GM19397 (cell line): ENCODE data around the gene GPX2.

Source experiments
- ATAC-seq: cut with Tn5 transposase; IDR thresholded peaks from one replicate; pipeline ENCODE4 v1.9.1; 2021; ENCODE audit warnings: mild to moderate bottlenecking, moderate library complexity; ENCODE audit not compliant: unreplicated experiment

Gene GPX2

GRCh38 chr14:64940336-64940910 lies 2.1 kb downstream of the GPX2 start:
- no peak for ATAC-seq

DNA sequence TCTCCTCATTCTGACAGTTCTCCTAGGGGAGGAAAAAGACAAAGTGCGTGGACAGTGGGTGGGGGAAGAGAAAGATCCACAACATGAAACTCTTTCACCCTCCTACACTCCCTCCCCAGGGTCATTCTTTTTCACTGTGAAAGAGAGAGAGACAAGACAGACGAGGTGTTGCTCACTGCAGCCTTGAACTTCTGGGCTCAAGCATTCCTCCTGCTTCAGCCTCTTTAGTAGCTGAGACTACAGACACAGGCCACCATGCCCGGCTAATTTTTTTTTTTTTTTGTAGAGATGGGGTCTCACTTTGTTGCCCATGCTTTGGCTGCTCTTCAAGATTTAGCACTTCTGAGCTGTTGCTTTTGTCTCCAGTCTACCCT lies 2.7 kb downstream of the GPX2 start:
- ATAC-seq = no peak

DNA sequence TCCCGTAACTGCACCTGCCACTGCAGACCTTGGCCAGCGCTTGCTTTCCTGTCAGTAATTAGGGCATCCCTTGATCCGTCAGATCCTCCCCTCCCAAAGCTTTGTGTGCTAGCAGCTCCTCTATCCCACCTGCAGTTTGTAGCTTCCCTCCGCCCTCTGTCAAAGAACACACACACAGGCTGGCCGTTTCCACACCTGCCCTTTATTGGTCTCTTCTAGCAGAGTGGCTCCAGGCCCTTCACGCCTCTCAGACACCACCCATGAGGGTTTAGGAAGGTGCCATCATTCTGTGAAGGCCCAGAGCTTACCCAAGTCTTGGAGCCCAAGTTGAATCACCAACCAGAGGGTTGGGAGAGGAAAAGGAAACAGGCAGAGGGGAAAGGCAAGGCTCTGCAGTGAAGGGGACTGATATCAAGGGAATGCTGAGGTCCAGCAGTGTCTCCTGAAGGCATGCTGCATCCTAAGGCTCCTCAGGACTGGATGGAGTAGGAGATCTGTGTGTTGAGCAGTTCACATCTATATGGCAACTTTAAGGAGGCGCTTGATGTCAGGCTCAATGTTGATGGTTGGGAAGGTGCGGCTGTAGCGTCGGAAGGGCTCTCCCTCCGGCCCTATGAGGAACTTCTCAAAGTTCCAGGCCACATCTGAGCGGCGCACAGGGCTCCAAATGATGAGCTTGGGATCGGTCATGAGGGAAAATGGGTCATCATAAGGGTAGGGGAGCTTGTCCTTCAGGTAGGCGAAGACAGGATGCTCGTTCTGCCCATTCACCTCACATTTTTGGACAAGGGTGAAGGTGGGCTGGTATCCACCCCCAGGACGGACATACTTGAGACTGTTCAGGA lies 3.4 kb downstream of the GPX2 start:
- no peak for ATAC-seq

DNA sequence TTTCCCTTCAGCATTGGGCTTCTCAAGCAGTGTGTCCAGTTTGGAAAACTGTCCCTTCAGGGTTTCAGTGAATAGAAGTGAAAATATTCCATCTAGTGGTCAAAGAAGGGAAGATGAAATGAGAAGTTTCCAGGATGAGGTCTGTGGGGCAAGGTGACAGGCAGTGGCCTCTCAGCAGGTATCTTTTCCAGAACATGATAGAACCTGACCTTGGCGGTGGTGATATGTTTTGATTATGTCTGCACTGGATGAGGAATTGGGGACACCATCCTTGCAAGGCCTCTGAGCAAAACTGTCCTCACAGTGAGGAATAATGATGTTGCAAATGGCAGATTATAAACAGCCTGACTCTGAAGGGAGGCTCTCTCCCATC lies 4.7 kb downstream of the GPX2 start:
- no peak for ATAC-seq

GRCh38 chr14:64937171-64937820 lies 5.2 kb downstream of the GPX2 start:
- ATAC-seq = no peak

DNA sequence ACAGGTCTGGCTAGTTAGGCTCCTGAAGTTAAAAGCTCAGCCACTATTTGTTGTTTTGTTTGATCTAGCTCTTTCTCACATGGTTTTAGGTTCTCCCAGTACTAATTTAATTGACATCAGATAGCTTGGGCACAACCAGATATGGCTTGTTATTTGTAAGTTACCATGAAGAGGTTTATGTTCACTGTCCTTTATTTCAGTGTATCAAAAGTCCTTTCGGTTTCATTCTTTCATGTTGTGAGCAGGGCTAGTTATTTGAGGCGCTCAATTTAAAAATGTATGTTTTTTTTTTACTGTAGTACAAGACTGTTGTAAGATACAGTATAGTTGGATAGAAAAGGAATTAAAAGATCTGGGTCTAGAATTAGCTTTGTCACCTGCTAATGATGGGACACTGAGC lies 7.0 kb downstream of the GPX2 start:
- ATAC-seq = no peak

GRCh38 chr14:64934338-64934929 lies 8.1 kb downstream of the GPX2 start:
- ATAC-seq = no peak

DNA sequence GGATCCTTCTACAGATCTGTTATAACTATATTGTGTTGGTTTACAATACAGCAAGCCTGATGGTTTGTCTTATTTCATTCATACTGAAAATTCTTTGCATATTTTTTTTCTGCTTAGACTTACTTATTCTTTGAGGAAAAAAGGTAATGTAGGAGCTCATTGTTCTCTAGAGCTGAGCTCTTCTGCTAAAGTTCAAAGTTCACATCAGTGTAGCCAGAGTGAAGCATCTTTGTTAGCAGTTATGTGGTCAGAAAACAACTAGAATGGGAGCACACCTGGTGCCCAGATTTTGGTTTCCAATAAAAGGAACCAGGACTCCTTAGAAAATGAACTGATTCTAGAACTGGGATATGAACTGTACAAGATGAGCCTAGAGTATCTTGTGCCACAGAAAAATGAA lies 10.3 kb downstream of the GPX2 start:
- ATAC-seq = no peak

GRCh38 chr14:64931123-64931522 lies 11.4 kb downstream of the GPX2 start:
- ATAC-seq = no peak

- ATAC-seq = no peak
Measured at GRCh38 chr14:64930085-64930843, 12.3 kb downstream of the GPX2 start.

DNA sequence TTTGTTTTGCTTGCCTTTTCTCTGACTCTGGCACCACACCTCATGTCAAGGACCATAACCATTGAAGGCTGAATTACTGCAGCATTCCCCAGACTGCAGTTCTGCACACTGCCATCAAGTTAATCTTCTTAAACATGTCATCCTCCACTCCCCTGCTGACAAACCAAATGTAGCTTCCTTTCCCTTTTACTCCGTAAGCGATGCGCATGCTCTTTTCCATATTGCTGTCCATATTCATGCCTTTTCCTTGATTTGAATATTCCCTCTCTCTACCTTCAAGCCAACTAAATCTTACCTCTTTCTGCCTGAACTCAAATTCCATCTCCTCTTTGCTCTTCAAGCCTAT lies 13.6 kb downstream of the GPX2 start:
- ATAC-seq = no peak

- ATAC-seq = peak; percentile 67
Measured at GRCh38 chr14:64928239-64929013, 14.1 kb downstream of the GPX2 start.

GRCh38 chr14:64927031-64927430 lies 15.5 kb downstream of the GPX2 start:
- ATAC-seq = no peak

GRCh38 chr14:64926398-64926995 lies 16.0 kb downstream of the GPX2 start:
- no peak for ATAC-seq

DNA sequence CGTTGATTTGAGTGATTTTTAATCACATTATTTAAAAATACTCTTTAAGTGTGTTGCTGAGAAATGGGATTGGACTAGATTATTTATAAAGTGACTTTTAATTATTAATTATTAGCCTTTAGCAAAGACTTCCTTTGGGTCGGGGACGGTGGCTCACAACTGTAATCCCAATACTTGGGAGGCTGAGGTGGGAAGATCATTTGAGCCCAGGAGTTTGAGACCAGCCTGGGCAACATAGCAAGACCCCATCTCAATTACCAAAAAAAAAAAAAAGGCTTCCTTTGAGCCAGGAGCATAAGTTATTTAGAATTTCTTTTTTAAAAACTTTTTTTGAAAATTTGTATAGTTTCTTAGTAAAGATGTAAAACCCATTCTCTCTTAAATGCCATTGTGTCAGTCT lies 19.5 kb downstream of the GPX2 start:
- no peak for ATAC-seq

- no peak for ATAC-seq
Measured at GRCh38 chr14:64920465-64920864, 22.1 kb downstream of the GPX2 start.

- no peak for ATAC-seq
Measured at GRCh38 chr14:64919618-64920017, 22.9 kb downstream of the GPX2 start.

DNA sequence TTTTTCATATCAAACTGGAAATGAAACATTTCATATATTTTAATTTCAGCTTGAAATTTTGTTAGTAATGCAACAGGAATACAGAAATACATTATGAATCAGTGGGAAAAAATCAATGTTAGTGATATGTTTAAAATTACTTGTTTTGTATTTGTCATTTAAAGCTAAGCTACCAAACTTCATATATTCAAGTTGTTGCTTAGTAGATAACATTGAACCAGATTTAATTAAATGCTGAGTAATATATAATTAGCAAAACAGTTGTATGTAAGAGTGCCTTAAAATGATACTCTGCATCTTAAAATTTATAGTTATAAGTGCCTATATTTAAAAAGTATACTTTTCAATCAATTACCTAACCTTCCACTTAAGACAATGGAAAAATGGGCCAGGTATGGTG lies 23.3 kb downstream of the GPX2 start:
- ATAC-seq = no peak

DNA sequence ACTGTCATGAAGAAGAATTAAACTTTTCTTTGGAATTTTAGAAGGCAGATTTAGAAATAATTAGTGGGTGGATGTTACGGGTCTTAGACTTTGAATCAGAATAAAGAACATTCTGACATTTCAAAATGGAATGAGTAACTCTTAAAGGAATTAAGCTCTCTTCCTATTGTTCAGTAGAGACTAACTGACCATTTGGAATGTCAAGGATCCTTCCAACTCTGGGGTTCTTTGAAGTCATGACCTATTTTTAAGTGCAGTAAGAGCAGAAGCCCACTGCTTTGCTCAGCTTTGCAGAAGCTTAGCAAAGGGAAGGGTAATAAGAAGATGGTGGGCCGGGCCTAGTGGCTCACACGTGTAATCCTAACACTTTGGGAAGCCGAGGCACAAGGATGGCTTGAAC lies 24.3 kb downstream of the GPX2 start:
- no peak for ATAC-seq

DNA sequence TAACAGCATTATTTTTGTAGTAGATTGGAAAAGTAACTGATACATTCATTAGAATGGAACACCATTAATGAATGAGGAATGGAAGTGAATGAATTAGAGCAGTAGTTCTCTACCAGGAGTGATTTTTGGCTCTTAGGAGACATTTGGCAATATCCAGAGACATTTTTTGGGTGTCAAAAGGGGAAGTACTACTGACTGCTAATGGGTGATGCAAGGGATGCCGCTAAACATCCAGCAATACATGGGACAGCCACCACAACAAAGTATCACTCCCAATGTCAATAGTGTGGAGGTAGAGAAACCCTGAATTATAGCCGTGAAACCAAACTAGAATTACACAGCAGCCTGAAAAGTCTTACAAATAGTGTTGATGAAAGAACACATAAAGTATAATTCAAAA lies 26.7 kb downstream of the GPX2 start:
- ATAC-seq = no peak
